Measurements from ENCODE around the gene KCNRG. TPM values are rescaled to one million over a fixed set of nuclear protein-coding genes. Genes with fewer than 3 reads are reported as not detected.

Gene KCNRG
- total and polyA plus RNA-seq, 9 of the 15 experiments (the other 6 are each of a cell fraction or from before 2014, with no cell fraction given), result 0.36 to 1.1 (median 0.53) TPM

DNA sequence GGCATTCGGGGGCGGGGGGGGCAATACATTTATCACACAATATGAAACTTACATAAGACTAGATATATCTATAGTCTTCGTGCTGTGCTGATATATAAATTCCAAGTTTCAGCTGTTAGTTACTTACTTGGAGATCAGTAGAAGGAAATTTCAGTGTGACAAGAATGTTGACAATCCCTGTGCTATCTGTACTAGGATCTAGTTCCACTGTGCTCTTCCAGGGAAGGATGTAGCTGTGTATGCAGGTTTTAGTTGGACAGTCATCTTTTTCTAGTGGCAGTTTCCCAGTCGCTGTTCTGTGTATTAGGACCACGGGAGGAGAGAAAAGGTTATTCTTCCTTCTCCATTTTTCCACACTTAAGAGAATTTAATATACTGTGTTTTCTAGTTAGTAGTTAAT, 21.6 kb upstream of the KCNRG start:
- no peaks in the 10 kb centered on the region for H3K9me1 ChIP-seq (ENCODE audit: control insufficient read depth, insufficient read depth, low read length)
- no peaks in the 10 kb centered on the region for H3K27me3 ChIP-seq (ENCODE audit: control insufficient read depth in 2 of 2, insufficient read depth in 2 of 2, low read length in 2 of 2)
- peaks cover 14% of the 10 kb centered on the region for H3K79me2 ChIP-seq (ENCODE audit: control insufficient read depth, insufficient read depth, low read length)
- ChIA-PET POLR2A (interaction anchor here (0.6 to 0.7 kb wide), 2 partner anchors 133 to 229 kb away, joined by 3 read pairs; no protein-coding TSS in a partner anchor), CTCF (ENCODE audit: low intra/inter-chr PET ratio) (no interaction called here)
- DNase-seq (ENCODE audit: extremely low read depth in 1 of 4, low spot score in 3 of 4), result no peak
- H2AFZ ChIP-seq (ENCODE audit: low read depth, low read length), result no peak overlapping the region
- no peaks in the 10 kb centered on the region for H3K9me3 ChIP-seq (replicated peaks; ENCODE audit: control insufficient read depth, insufficient read depth, low read depth, low read length)
- BruUV-seq (replicated peaks), result no TSS peak
- no peak overlapping the region for H3K9ac ChIP-seq (ENCODE audit: insufficient read depth in 1 of 2, low read depth in 2 of 2, low read length in 2 of 2)
- 38% methylated on average over 3 of the region's 5 CpGs for WGBS (ENCODE audit: insufficient coverage, low coverage, missing lambda C conversion rate)
- no peak overlapping the region for H3K4me3 ChIP-seq
- peaks cover 5 to 7% of the 10 kb centered on the region in 2 experiments; a peak in 4 of 5 replicates for H3K4me1 ChIP-seq (replicated peaks in 1 of 2; ENCODE audit: control insufficient read depth in 2 of 2, insufficient read depth in 2 of 2, low read length in 2 of 2)
- no peak overlapping the region for H3K4me2 ChIP-seq (ENCODE audit: insufficient read depth, low read length)
- no peak for FAIRE-seq
- intact Hi-C loops (cut with micrococcal nuclease), result loop anchor here (10.0 kb wide), 1 partner anchor 621 kb away; no protein-coding TSS in a partner anchor
- H3K36me3 ChIP-seq (ENCODE audit: control insufficient read depth, insufficient read depth, low read length), result peaks cover 9% of the 10 kb centered on the region
- in situ Hi-C loops (cut with MboI), result loop anchor here (25.0 kb wide), 1 partner anchor 419 kb away; no protein-coding TSS in a partner anchor
- H4K20me1 ChIP-seq (replicated peaks; ENCODE audit: control insufficient read depth, insufficient read depth, low read length), result no peaks in the 10 kb centered on the region
- H3K27ac ChIP-seq (ENCODE audit: extremely low read depth, low read depth, low read length), result no peak overlapping the region
- no peak for ATAC-seq
- TF ChIP-seq CHD1 (IDR thresholded peaks at IDR 0.05; ENCODE audit: low read length) (no peak), ZBTB17 (CRISPR knock-in tag; IDR thresholded peaks at IDR 0.05) (no peak), ELF2 (CRISPR knock-in tag; IDR thresholded peaks at IDR 0.05) (no peak), ZNF407 (IDR thresholded peaks at IDR 0.05; ENCODE audit: low read depth) (no peak), NFYB (IDR thresholded peaks at IDR 0.05; ENCODE audit: extremely low read depth, insufficient read length) (no peak), ZBED1 (IDR thresholded peaks at IDR 0.05) (no peak), GATA2 (CRISPR knock-in tag; IDR thresholded peaks at IDR 0.05) (no peak)
- TF ChIP-seq, protein P1, sequence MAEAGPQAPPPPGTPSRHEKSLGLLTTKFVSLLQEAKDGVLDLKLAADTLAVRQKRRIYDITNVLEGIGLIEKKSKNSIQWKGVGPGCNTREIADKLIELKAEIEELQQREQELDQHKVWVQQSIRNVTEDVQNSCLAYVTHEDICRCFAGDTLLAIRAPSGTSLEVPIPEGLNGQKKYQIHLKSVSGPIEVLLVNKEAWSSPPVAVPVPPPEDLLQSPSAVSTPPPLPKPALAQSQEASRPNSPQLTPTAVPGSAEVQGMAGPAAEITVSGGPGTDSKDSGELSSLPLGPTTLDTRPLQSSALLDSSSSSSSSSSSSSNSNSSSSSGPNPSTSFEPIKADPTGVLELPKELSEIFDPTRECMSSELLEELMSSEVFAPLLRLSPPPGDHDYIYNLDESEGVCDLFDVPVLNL (CRISPR knock-in tag; IDR thresholded peaks at IDR 0.05; ENCODE audit: low read depth), result no peak
- TF ChIP-seq, protein P2, sequence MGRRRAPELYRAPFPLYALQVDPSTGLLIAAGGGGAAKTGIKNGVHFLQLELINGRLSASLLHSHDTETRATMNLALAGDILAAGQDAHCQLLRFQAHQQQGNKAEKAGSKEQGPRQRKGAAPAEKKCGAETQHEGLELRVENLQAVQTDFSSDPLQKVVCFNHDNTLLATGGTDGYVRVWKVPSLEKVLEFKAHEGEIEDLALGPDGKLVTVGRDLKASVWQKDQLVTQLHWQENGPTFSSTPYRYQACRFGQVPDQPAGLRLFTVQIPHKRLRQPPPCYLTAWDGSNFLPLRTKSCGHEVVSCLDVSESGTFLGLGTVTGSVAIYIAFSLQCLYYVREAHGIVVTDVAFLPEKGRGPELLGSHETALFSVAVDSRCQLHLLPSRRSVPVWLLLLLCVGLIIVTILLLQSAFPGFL (CRISPR knock-in tag; IDR thresholded peaks at IDR 0.05), result no peak
